Measurements from ENCODE around the gene NLGN1.

The NLGN1 gene

GRCh38 chr3:173869766-173870165 lies 472.2 kb downstream of the NLGN1 start:
- FAIRE-seq (no peak), DNase-seq (ENCODE audit: insufficient read length) (no peak)
- TF ChIP-seq TAF1 (IDR thresholded peaks at IDR 0.05; ENCODE audit: borderline replicate concordance, low read depth, low read length) (no peak), POLR2AphosphoS5 (IDR thresholded peaks at IDR 0.05; ENCODE audit: low read depth, low read length) (no peak), POLR2A (IDR thresholded peaks at IDR 0.05; ENCODE audit: low read depth, low read length) (no peak)

GRCh38 chr3:173870976-173871375 lies 473.4 kb downstream of the NLGN1 start:
- FAIRE-seq (no peak), DNase-seq (ENCODE audit: insufficient read length) (no peak)
- TF ChIP-seq POLR2A (IDR thresholded peaks at IDR 0.05; ENCODE audit: low read depth, low read length), result no peak
- TF ChIP-seq POLR2AphosphoS5 (IDR thresholded peaks at IDR 0.05; ENCODE audit: low read depth, low read length), result no peak
- TF ChIP-seq TAF1 (IDR thresholded peaks at IDR 0.05; ENCODE audit: borderline replicate concordance, low read depth, low read length), result no peak

- TF ChIP-seq POLR2AphosphoS5 (IDR thresholded peaks at IDR 0.05; ENCODE audit: low read depth, low read length) (no peak), POLR2A (IDR thresholded peaks at IDR 0.05; ENCODE audit: low read depth, low read length) (no peak), TAF1 (IDR thresholded peaks at IDR 0.05; ENCODE audit: borderline replicate concordance, low read depth, low read length) (no peak)
- FAIRE-seq, result no peak
- no peak for DNase-seq (ENCODE audit: insufficient read length)
These were observed 478.2 kb downstream of the NLGN1 start for GRCh38 chr3:173875790-173876189.

GRCh38 chr3:173876476-173876875 lies 478.9 kb downstream of the NLGN1 start:
- TF ChIP-seq POLR2AphosphoS5 (IDR thresholded peaks at IDR 0.05; ENCODE audit: low read depth, low read length) (no peak), TAF1 (IDR thresholded peaks at IDR 0.05; ENCODE audit: borderline replicate concordance, low read depth, low read length) (no peak), POLR2A (IDR thresholded peaks at IDR 0.05; ENCODE audit: low read depth, low read length) (no peak)
- FAIRE-seq (no peak), DNase-seq (ENCODE audit: insufficient read length) (no peak)

GRCh38 chr3:173887888-173888287 lies 490.3 kb downstream of the NLGN1 start:
- FAIRE-seq, result no peak
- no peak for DNase-seq (ENCODE audit: insufficient read length)
- TF ChIP-seq TAF1 (IDR thresholded peaks at IDR 0.05; ENCODE audit: borderline replicate concordance, low read depth, low read length), result no peak
- TF ChIP-seq POLR2AphosphoS5 (IDR thresholded peaks at IDR 0.05; ENCODE audit: low read depth, low read length), result no peak

GRCh38 chr3:173889596-173889995 lies 492.1 kb downstream of the NLGN1 start:
- TF ChIP-seq POLR2A (IDR thresholded peaks at IDR 0.05; ENCODE audit: low read depth, low read length) (no peak), POLR2AphosphoS5 (IDR thresholded peaks at IDR 0.05; ENCODE audit: low read depth, low read length) (no peak), TAF1 (IDR thresholded peaks at IDR 0.05; ENCODE audit: borderline replicate concordance, low read depth, low read length) (no peak)
- DNase-seq (ENCODE audit: insufficient read length) (no peak), FAIRE-seq (no peak)

- no peak for TF ChIP-seq POLR2AphosphoS5 (IDR thresholded peaks at IDR 0.05; ENCODE audit: low read depth, low read length)
- no peak for TF ChIP-seq TAF1 (IDR thresholded peaks at IDR 0.05; ENCODE audit: borderline replicate concordance, low read depth, low read length)
- no peak for TF ChIP-seq POLR2A (IDR thresholded peaks at IDR 0.05; ENCODE audit: low read depth, low read length)
- DNase-seq (ENCODE audit: insufficient read length) (no peak), FAIRE-seq (no peak)
These were observed 492.5 kb downstream of the NLGN1 start for GRCh38 chr3:173890091-173890490.

- no peak for DNase-seq (ENCODE audit: insufficient read length)
- no peak for FAIRE-seq
- TF ChIP-seq TAF1 (IDR thresholded peaks at IDR 0.05; ENCODE audit: borderline replicate concordance, low read depth, low read length), result no peak
These were observed 493.9 kb downstream of the NLGN1 start for GRCh38 chr3:173891272-173892100.

GRCh38 chr3:173892547-173892946 lies 495.0 kb downstream of the NLGN1 start:
- TF ChIP-seq POLR2AphosphoS5 (IDR thresholded peaks at IDR 0.05; ENCODE audit: low read depth, low read length), result no peak
- no peak for TF ChIP-seq TAF1 (IDR thresholded peaks at IDR 0.05; ENCODE audit: borderline replicate concordance, low read depth, low read length)
- TF ChIP-seq POLR2A (IDR thresholded peaks at IDR 0.05; ENCODE audit: low read depth, low read length), result no peak
- DNase-seq (ENCODE audit: insufficient read length) (no peak), FAIRE-seq (no peak)

GRCh38 chr3:173893066-173893465 lies 495.5 kb downstream of the NLGN1 start:
- DNase-seq (ENCODE audit: insufficient read length) (no peak), FAIRE-seq (no peak)
- TF ChIP-seq POLR2AphosphoS5 (IDR thresholded peaks at IDR 0.05; ENCODE audit: low read depth, low read length) (no peak), POLR2A (IDR thresholded peaks at IDR 0.05; ENCODE audit: low read depth, low read length) (no peak), TAF1 (IDR thresholded peaks at IDR 0.05; ENCODE audit: borderline replicate concordance, low read depth, low read length) (no peak)

GRCh38 chr3:173893835-173894234 lies 496.3 kb downstream of the NLGN1 start:
- DNase-seq (ENCODE audit: insufficient read length) (no peak), FAIRE-seq (no peak)
- TF ChIP-seq POLR2AphosphoS5 (IDR thresholded peaks at IDR 0.05; ENCODE audit: low read depth, low read length) (no peak), POLR2A (IDR thresholded peaks at IDR 0.05; ENCODE audit: low read depth, low read length) (no peak), TAF1 (IDR thresholded peaks at IDR 0.05; ENCODE audit: borderline replicate concordance, low read depth, low read length) (no peak)

- TF ChIP-seq TAF1 (IDR thresholded peaks at IDR 0.05; ENCODE audit: borderline replicate concordance, low read depth, low read length) (no peak), POLR2A (IDR thresholded peaks at IDR 0.05; ENCODE audit: low read depth, low read length) (no peak), POLR2AphosphoS5 (IDR thresholded peaks at IDR 0.05; ENCODE audit: low read depth, low read length) (no peak)
- no peak for DNase-seq (ENCODE audit: insufficient read length)
- FAIRE-seq, result no peak
These were observed 500.1 kb downstream of the NLGN1 start for GRCh38 chr3:173897631-173898030.

Measured in GM12892 (cell line).